ENCODE data around the gene POU6F1. TPM values are rescaled to one million over a fixed set of nuclear protein-coding genes. Genes with fewer than 3 reads are reported as not detected.

The POU6F1 gene
- total RNA-seq, 1 experiment from 2014 or later: 5.3 TPM

GRCh38 chr12:51242876-51243275, 25.0 kb upstream of the POU6F1 start:
- Histone ChIP-seq H3K27me3 (replicated peaks; ENCODE audit: control insufficient read depth, insufficient read depth, low read length) (no peaks in the 10 kb centered on the region), H3K4me3 (ENCODE audit: low read depth, low read length) (no peak overlapping the region), H3K9me3 (no peaks in the 10 kb centered on the region), H3K36me3 (ENCODE audit: control insufficient read depth, insufficient read depth, low read length) (peaks cover 6% of the 10 kb centered on the region), H3K4me1 (peaks cover 17% of the 10 kb centered on the region)
- CTCF ChIA-PET: no interaction called here
- Mint-ChIP-seq H3K4me1 (ENCODE audit: low read depth, unreplicated experiment) (peaks cover 5% of the 10 kb centered on the region), H3K36me3 (ENCODE audit: insufficient read depth, unreplicated experiment) (peaks cover 92% of the 10 kb centered on the region), H3K27ac (ENCODE audit: unreplicated experiment) (no peak overlapping the region), H3K9me3 (ENCODE audit: unreplicated experiment) (no peaks in the 10 kb centered on the region), H3K4me3 (ENCODE audit: unreplicated experiment) (no peak overlapping the region), H3K27me3 (ENCODE audit: insufficient read depth, unreplicated experiment) (no peaks in the 10 kb centered on the region)
- no peak for TF ChIP-seq CTCF (IDR thresholded peaks at IDR 0.05; ENCODE audit: insufficient read depth in 1 of 2, low read depth in 1 of 2, low read length in 1 of 2, severe bottlenecking in 1 of 2, unreplicated experiment in 1 of 2)
- intact Hi-C loops (cut with micrococcal nuclease; ENCODE audit: unreplicated experiment): no loop called here
- DNase-seq: no peak
- POLR2A ChIA-PET: no interaction called here
- BruUV-seq (replicated peaks): TSS peak; percentile 1

GRCh38 chr12:51242120-51242519, 24.3 kb upstream of the POU6F1 start:
- H3K4me3 Mint-ChIP-seq (ENCODE audit: unreplicated experiment): no peak overlapping the region
- intact Hi-C loops (cut with micrococcal nuclease; ENCODE audit: unreplicated experiment): no loop called here
- POLR2A ChIA-PET: interaction anchor here (0.5 kb wide), 1 partner anchor 159 kb away, joined by 7 read pairs; the partner anchor contains the start of gene CSRNP2

GRCh38 chr12:51240971-51241370, 23.1 kb upstream of the POU6F1 start:
- intact Hi-C loops (cut with micrococcal nuclease; ENCODE audit: unreplicated experiment): no loop called here
- Histone ChIP-seq H3K36me3 (ENCODE audit: control insufficient read depth, insufficient read depth, low read length) (peaks cover 4% of the 10 kb centered on the region; the same call in 1 of the 2 replicates), H3K4me3 (ENCODE audit: low read depth, low read length) (no peak overlapping the region), H3K9me3 (no peaks in the 10 kb centered on the region), H3K27me3 (replicated peaks; ENCODE audit: control insufficient read depth, insufficient read depth, low read length) (no peaks in the 10 kb centered on the region), H3K4me1 (peaks cover 17% of the 10 kb centered on the region)
- Mint-ChIP-seq H3K27me3 (ENCODE audit: insufficient read depth, unreplicated experiment) (no peaks in the 10 kb centered on the region), H3K9me3 (ENCODE audit: unreplicated experiment) (no peaks in the 10 kb centered on the region), H3K4me3 (ENCODE audit: unreplicated experiment) (peak overlapping the region; percentile 86), H3K4me1 (ENCODE audit: low read depth, unreplicated experiment) (peaks cover 5% of the 10 kb centered on the region), H3K27ac (ENCODE audit: unreplicated experiment) (peak overlapping the region; percentile 68), H3K36me3 (ENCODE audit: insufficient read depth, unreplicated experiment) (peaks cover 78% of the 10 kb centered on the region)
- no TSS peak for BruUV-seq (replicated peaks)
- POLR2A ChIA-PET: interaction anchor here (0.6 kb wide), 1 partner anchor 158 kb away, joined by 3 read pairs; no protein-coding TSS in a partner anchor
- no peak for TF ChIP-seq CTCF (IDR thresholded peaks at IDR 0.05; ENCODE audit: insufficient read depth in 1 of 2, low read depth in 1 of 2, low read length in 1 of 2, severe bottlenecking in 1 of 2, unreplicated experiment in 1 of 2)
- peak in 1 of 2 experiments; percentile 25 for DNase-seq
- CTCF ChIA-PET: interaction anchor here (1.4 kb wide), 1 partner anchor 100 kb away, joined by 5 read pairs; no protein-coding TSS in a partner anchor

More at GRCh38 chr12:51242120-51242519, 24.3 kb upstream of the POU6F1 start:
- BruUV-seq (replicated peaks): no TSS peak
- Mint-ChIP-seq H3K36me3 (ENCODE audit: insufficient read depth, unreplicated experiment) (peaks cover 88% of the 10 kb centered on the region), H3K4me1 (ENCODE audit: low read depth, unreplicated experiment) (peaks cover 5% of the 10 kb centered on the region), H3K27me3 (ENCODE audit: insufficient read depth, unreplicated experiment) (no peaks in the 10 kb centered on the region), H3K27ac (ENCODE audit: unreplicated experiment) (no peak overlapping the region), H3K9me3 (ENCODE audit: unreplicated experiment) (no peaks in the 10 kb centered on the region)
- peaks cover 4% of the 10 kb centered on the region; the same call in 1 of the 2 replicates for H3K36me3 ChIP-seq (ENCODE audit: control insufficient read depth, insufficient read depth, low read length)
- TF ChIP-seq CTCF (IDR thresholded peaks at IDR 0.05; ENCODE audit: insufficient read depth in 1 of 2, low read depth in 1 of 2, low read length in 1 of 2, severe bottlenecking in 1 of 2, unreplicated experiment in 1 of 2): no peak
- H3K4me3 ChIP-seq (ENCODE audit: low read depth, low read length): no peak overlapping the region
- peaks cover 17% of the 10 kb centered on the region for H3K4me1 ChIP-seq
- H3K27me3 ChIP-seq (replicated peaks; ENCODE audit: control insufficient read depth, insufficient read depth, low read length): no peaks in the 10 kb centered on the region
- CTCF ChIA-PET: no interaction called here
- no peak for DNase-seq
- no peaks in the 10 kb centered on the region for H3K9me3 ChIP-seq

Data from Caco-2 (cell line).